ENCODE measurements around the gene SNRPA1.
A peak's percentile ranks its signal among the peaks of the same experiment; 100 is the strongest.

SNRPA1 gene

DNA sequence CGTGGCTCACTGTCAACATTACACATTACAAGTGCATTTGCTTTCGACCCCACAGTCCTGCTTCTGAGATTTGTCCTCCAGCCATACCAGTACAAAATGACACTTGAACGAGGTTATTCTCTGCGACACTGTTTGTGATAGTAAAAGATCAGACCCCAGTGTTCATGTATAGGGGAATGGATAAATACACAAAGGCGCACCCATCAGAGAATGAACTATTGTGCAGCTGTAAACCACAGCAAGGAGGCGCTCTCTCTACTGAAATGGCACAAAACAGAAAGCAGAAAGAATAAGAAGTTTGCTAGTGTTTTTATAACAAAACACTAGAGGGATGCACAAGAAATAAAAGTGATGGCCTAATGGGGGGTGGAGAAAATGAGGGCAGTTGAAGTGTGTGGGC, 38.3 kb downstream of the SNRPA1 start:
- DNase-seq, result no peak

DNA sequence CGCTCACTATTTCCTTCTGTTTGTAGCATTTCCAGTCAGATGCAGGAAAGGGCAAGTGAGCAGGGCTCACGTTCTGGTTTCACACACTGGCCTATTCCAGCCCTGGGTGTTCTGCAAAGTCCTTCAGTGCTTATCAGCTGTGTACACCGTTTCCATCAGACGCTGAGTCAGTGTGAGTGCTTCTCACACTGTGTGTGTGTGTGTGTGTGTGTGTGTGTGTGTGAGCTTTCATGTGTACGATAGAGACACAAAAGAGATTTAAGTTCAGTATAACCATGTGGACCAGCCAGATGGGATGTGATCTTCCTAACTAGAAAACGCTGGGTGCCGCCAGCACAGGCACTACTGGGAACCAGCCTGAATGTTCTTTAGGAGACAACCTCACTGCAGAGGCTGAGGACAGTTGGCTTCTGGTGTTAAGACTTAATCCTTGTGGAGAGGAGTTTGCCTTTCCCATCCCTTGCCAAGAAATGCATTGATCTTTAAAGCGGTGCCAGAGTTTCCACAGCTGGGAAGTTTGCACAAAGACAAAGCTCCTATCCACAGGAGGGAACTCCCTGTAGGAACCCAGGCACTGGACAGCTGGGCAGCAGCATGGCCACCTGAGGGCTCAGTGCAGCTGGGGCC, 39.3 kb downstream of the SNRPA1 start:
- no peak for DNase-seq

DNA sequence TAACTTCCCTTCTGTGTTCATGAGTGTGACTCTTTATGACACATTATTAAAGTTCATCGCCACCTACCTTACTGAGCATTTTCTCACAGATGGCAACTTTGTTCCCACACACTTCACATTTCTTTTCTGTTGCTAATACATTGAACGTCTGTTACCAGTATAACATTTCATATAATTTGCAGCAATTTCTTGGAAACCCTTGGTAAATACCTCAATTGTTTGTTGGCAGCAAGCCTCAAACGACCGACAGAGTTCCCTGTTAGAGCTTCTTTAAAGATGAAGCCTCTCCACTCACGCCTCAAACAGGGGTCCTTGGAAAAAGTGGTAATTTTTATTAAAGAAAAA, 40.0 kb downstream of the SNRPA1 start:
- no peak for DNase-seq

DNA sequence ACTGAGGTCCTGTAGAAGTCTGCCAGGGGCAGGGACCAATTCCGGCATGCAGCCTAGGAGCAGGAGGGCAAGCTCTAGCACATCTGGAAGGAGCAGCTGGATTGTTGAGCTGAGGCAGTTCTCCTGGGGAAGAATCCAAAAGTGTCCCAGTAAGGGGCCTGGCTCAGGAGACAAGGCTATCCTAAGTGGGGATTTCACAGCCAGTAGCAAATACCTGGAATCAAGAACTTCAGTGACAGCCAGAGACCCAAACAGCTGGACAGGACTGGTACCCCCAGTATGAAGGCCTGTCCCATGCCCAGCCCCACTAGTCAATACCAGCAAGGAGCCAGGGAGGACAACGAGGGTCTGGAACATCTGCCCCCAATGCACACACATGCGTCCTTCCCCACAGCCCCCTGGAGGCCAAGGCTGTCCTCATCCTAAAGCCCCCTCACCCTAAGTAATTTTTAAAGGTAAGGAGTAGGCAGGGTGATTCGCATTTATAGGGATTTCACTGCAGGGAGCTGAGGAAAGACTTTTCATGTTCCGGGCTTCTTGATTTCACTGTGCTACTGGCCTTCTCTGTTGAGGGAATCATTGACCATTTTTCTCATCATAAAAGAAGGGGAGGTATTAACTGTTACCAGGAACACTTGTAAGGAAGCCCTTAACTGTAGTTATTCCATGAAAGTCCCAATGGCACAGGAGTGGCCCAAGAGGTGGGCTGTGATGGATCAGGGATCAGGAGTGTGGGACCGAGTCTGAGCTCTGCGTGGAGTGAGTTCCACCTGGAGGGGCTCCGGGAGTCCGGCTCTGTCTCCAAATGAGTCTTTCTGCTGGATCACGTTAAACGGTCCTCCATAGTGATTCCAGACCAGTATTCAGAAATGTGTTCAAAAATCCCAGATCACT, 40.6 kb downstream of the SNRPA1 start:
- DNase-seq, result no peak

DNA sequence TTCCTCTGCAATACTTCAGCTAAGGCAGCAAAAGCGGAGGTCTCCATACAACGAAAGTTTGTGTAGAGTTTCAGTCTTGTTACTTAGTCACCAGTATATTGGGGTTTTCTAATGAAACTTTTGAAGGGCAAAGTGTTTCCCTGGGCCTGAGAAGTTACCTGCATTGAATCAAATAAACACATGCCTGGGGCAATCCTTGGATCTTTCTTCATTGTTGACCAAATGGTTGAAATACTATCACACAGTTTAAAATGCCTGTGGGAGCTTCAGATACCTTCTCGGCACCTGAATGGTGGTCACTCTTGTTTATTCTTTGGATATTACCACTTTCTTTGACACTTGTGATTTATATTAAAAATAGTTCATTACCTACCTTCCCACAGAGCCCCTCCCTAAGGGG, 42.2 kb downstream of the SNRPA1 start:
- DNase-seq, result no peak

DNA sequence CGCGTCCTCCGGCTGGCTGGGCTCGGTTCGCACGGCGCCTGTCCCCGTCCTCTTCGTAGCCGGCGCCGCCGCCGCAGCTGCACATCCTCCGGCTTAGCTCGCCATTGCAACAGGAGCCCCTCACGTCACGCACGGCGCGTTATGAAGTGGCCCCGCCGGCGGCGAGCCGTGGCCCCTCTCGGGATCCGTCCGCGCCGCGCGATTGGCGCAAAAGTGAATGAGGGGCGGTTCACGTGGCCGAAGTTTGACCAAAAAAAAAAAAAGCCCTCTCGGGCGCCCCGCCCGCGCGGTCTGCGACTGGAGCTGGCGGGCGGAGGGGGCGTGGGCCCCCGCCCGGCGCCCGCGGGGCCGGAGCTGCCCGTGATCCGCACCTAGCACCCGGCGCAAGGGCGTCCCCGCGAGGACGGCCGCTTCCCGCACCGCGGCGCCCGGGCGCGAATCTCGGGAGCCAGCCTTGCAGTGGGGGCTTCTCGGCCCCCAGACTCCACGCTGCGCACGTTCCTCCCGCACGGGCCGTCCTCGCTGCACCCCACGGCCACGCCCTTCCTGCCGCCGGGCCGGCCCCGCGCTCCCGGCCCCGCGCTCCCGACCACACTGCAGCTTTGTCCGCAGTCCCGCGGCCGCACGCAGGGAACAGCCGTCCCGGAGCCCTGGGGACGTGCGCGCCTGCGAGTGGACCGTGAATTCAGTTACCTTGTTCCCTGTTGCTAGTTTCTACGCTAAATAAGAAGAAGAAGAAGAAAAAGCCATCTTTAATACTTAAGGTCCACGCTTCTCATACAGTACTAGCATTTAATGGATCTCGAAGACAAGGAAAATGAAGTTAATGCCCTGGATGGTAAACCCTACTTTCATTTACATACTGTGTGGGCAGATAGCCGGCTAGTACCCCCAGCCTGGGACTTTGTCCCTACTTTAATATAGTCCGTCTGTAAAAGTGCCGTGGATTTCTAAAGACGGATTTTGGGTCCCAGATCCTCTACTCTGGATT, 42.9 kb downstream of the SNRPA1 start, which contains the start of gene CHSY1:
TSS of gene CHSY1 (minus strand) at position 219 of the 991 bp plus-strand sequence. CDS start 592 bp downstream, outside the sequence.
- DNase-seq, result peak; percentile 96

DNA sequence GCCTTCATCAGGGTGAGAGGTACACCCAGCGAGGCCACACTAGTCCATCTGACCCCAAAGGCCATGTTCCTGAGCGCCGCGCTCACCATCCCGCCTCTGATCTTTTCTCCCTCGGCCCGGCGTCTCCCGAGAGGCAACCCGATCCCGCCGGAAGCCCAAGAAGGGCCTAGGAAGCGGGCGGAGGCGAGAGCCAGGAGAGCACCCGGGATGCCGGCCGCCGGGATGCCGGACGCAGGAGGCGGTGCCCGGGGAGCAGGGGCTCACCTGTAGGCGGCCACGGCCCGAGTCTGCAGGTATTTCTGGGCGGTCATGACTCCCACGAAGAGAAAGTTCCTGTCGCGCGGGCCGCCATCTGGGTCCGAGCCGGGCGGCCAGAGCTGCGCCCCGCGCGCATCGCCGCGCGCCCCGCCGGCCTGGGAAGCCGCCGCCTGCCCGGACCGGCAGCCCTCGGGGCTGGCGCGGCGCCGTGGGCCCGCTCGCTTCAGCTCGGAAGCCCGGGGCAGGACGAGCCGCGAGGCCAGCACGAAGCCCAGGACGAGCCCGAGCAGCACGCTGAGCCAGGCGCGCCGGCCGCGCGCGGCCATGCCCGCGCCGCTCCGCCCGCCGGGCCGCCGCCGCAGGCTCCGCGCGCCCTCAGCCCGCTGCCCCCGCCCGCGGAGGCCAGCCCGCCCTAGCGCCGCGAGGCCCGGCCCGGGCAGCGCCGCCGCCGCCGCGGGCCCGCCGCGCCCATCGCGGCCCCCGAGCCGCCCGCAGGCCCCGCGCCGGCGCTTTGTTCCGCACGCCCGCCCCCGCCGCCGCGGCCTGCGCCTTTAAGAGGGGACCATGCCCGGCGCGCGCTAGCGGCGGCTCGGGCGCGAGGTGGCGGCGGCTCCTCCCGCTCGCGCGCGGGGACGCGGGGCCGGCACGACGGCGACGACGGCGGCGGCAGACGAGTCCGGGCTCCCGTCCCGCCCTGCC, 43.9 kb downstream of the SNRPA1 start:
- DNase-seq, result no peak

DNA sequence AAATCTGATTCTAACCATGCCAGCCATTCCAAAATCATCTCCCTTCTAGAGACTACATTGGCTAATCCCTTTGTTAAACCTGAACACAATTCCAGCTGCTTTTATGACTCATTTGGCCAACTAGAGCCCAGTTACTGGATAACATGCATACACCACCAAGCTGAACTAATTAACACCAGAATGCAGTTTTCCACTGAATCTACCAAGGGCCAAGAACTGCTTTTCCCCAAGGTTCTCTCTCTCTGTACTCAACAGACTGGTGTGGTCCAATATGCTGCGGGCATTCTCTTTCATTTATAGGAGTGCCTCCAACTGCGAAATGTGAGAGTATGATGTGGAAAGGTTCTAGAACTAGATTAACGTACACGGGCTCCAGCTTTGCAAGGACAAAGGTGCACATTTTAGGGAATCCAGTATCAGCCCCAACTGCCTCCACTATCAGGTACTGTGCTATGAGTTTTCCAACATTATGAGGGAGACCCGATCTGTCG, 44.7 kb downstream of the SNRPA1 start:
- no peak for DNase-seq

DNA sequence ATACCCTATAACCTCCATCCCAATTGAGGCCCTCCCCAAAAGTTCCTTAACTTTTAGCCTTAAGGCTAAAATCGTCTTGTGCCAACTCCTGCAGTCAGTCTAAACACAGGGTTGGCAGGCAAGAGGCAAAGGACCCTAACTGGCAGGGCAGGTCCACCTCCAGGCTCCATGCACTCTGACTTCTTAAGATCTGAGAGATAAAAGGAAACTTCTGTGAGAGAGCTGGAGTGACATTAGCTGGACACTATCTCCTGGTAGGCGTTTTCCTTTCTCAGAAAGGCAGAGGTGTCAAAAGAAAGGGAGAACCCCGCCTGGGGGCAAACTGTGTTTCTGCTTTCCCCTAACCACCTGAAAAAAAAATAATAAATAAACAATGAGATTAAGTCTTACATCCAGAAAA, 46.8 kb downstream of the SNRPA1 start:
- DNase-seq, result no peak

DNA sequence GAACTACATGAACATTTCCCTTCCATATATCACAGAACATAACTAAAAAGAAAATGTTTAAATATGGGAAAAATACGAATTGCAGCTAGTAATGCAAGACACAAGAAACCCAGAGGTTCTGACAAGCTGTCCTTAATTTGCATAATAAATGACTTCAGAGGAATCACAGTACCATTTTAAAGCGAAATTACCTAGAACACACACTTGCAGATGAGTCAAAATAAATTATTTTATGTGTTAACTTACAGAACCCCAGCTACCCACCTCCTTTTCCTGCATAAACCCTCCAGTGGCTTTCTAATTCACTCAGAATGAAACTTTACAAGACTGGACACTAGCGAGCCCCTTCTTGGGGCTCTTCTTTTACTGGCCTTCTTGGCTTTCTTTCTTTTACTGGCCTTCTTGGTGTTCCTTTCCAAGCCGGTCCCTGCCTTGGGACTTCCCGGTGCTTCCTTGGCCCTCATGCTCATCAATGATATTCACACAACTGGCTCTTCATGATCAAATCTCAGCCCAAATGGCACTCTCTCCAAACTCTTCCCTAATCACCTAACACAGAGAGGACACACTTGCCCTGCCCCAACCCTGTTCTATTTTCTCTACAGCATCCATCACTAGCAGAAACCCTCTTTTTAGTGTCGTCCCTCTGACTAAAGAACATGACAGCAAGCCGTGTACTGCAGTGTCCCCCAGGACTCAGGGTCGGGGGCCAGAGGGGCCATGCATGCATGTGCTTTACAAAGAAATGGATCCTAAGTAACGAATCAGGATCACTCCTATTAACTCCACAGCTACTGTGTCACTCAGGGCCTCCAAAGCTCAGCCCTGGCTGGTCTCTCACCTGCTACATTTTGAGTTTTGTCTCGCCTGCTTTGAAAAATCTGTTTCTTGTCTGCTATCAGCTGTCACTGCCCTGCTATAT, 48.0 kb downstream of the SNRPA1 start:
- no peak for DNase-seq

DNA sequence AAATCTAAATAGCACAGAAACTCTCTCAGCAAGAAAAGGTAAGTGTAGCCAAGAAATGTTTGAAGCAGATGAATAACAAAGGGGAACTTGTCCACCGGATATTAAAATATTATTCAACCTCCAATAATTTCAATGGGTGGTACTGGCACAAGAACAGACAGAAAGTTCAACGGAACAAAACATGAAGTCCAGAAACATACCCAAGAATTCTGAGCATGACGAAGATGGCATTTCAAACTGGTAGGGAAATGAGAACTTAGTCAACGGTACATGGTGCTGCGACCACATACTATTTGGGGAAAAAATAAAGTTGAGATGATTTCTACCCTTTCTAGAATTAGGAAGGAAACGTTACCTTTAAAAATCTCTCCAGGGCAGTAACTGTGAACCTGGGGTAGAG, 48.7 kb downstream of the SNRPA1 start:
- DNase-seq, result no peak

DNA sequence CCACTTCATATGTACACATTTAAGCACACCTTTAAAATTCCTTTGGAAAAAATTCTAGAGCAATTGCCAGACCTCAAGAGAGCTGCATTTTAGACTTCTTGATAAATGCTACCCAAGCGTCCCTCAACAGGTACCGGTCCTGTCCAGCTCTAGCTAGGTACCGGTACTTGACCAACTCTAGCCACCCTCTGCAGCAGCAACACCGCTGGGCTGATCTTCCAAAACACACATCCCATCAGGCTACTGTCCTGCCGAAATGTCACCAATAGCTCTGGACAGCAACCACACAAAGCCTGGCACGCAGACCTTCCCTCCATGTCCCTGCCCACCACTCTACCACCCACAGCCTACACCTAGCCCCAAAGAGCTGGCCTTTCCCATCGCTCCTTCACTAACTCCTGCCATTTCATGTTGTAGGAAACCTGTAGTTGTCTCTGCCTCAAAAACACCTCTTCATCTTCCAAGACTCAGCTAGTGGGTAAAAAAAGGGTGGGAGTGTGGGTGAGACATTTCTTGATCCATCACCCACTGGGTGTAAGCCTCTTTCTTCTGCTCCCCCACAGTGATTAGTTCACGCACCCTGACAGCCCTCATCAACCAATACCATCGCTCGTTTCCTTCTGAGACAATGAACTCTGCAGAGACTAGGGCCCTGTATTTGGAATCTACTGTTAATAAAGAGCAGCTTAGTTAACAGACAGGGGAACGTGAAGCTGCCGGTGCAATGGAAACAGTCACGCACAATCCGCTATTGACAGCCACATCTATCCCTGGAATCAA, 50.0 kb downstream of the SNRPA1 start:
- no peak for DNase-seq

DNA sequence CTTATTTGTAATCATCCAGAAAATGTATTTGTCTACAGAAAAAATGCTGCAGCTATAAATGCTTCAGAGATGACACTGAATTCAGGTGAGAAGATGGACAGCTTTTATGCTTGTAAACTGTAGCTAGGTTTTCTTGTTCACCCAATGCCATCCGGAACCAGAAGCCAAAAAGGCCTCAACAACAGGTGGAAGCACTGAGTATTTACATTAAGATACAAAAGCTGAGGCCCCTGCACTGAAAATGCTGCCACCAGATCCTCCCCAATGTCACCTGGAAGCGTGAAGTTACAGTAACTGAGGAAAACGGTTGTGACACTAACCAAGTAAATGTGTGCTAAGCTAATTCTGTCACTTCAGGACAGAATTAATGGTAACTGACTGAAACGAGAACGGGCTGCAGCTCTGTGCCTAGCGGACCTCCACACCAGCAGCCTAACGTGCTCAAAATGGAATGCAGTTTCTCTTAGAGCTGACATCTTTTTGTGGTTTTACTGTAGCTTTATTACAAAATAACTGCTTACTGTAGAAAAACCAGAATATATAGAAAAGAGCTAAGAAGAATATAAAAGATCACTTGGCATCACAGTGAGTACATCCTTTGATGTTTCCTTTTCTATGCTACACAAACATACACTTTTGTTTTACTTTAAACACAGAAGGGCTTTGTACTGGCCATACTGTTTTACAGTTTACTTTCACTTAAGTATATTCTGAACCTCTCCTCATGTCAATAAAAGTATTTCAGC, 50.8 kb downstream of the SNRPA1 start:
- no peak for DNase-seq

DNA sequence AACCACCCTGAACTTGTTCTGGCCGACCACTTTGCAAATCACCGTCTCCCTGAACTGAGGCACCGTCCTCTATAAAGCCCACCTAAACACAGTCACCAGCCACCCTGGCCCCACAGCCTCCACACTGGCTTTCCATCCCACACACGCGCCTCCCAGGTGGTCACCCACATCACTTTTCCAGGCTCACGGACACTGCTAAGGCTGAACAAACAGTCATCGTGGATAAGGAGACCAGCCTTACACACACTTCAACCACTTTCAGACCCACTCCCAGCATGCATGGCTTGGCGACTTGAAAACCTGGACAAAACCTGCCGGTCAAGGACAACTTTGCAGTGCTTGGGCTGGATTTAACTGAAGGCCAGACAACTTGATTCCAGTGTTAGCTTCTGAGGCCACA, 51.6 kb downstream of the SNRPA1 start:
- DNase-seq, result no peak

DNA sequence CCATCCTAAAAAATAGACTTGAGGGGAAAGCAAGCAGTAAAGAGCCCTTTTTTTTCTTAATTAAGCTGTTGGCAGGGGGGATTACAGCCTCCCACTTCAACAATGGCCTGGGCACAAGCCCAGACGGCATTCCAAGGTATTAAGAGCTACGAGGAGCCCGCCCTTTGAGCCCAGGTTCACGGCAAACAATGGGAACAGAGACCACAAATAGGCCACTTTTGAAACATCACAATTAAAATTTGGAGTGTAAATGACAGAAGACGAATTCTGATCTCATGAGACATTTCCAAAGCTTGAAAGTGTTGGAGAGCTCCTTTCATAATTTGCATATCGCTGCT, 52.1 kb downstream of the SNRPA1 start:
- DNase-seq, result no peak

DNA sequence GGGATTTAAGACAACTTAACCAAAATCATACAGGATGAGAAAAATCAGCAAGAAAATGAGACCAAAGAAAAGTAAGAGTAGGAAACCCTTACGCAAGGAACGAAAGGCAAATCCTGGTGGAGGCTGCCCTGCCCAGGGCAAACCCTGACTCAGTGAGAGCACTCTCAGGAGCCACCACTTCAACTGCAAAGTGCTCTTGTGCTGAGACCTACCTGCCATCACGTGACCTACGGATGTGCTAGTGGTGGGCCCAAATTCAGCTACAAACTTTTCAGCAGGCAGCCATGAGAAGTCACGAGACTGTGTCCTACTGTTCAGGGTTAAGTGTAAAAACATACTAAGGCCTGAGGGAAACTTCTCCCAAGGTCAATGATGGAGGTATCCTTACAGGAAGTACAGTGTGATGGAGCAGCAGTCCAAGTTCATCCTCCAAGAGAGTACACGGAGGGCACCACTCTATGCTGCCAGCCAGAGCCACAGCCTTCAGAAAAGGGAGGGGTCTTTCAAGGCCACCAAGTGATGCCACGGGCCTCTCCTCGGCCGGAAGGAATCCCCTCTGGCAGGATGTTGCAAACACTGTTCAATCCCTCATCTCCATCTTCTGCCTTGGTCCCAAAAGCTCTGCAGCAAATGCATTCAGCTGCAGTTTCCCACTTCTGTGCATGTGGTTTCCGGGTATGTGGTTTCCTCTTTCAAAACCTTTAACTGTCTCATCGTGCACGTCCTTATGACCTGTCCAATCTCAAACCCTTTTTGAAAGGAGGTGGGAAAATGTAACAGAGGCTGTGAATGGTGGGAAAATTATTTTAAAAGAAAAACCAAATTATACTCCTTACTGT, 52.7 kb downstream of the SNRPA1 start:
- no peak for DNase-seq

DNA sequence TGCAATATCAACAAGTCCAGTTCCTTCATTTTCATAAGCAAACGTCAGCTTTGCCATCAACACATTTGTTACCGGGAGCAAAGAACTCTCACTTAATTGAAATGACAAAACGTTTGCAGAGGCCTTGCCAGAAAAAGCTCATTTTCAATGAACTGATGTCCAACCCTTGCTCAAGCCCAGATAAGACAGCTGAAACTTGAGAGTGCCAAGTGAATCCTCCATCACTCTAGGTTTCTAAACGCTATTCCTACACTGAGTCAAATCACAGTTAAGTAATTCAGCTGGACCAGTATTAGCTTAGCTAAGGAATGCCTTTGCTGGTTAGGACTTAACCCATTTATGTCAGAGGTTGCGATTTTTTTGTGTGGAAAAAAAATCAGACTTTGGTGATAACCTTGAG, 54.7 kb downstream of the SNRPA1 start:
- DNase-seq, result no peak

DNA sequence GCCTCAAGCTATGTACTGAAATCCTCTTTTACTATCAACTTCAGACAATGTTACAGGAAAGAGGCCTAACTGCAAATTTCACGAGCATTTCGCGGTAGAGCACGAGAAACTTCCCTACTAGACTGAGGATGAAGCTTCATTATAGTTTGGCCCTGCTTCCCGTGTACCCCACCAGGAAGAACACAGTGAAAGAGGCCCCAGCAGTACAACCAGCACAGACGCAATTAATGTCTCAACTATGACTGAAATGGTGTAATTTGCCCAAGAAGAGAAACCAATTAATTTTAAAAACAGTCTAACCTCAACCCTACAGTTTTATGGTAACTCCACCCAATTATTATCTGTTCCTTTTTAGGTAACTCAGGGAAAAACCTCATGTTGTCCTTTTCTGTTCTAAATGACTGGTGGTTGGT, 55.3 kb downstream of the SNRPA1 start:
- DNase-seq, result no peak

All from right forelimb (tissue), 1 donor.